Retina (tissue), 1 donor: Measurements from ENCODE around the gene CYP2R1.

ENCODE experiments used
- DNase-seq: peaks from one replicate; pipeline ENCODE4 v3.0.0-alpha.2; 2016

The CYP2R1 gene

DNA sequence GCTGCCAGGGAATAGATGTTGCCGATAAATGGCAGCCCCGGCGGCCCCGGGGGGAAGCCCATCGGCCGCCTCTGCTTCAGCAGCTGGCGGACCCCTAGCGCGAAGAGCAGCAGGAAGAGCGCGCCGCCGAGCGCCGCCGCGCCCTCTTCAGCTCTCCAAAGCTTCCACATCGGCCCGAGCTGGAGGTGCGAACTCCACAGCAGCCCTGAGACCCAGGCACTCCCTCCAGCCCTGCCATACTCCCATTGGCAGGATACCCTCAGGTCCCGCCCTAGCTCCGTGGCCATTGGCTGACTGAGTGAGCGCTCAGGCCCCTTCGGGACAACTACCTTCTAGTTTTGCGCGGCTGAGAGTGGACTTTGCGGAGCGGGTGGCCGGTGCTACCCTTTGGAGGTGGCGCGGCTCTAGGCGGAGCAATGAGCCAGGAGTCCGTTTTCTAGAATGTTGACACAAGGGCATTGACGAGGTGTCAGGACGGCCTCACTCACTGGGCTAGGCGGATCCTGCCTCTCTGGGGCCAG, at the start of gene CYP2R1:
TSS of gene CYP2R1 (minus strand) at position 196 of the 521 bp plus-strand sequence. CDS start at position 170, 26 bp downstream.
- peak; percentile 97 for DNase-seq

DNA sequence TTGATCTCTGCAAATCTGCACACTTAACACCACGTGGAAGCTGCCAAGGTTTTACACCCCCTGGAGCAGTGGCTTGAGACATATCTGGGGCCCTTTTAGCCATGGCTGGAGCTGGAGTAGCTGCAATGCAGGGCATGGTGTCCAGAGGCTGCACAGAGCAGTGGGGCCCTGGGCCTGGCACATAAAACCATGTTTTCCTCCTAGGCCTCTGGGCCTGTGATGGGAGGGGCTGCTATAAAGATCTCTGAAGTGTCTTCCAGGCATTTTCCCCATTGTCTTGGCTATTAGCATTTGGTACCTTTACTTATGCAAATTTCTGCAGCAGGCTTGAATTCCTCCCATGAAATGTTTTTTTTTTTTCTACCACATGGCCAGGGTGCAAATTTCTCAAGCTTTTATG, 46.9 kb upstream of the CYP2R1 start:
- no peak for DNase-seq

DNA sequence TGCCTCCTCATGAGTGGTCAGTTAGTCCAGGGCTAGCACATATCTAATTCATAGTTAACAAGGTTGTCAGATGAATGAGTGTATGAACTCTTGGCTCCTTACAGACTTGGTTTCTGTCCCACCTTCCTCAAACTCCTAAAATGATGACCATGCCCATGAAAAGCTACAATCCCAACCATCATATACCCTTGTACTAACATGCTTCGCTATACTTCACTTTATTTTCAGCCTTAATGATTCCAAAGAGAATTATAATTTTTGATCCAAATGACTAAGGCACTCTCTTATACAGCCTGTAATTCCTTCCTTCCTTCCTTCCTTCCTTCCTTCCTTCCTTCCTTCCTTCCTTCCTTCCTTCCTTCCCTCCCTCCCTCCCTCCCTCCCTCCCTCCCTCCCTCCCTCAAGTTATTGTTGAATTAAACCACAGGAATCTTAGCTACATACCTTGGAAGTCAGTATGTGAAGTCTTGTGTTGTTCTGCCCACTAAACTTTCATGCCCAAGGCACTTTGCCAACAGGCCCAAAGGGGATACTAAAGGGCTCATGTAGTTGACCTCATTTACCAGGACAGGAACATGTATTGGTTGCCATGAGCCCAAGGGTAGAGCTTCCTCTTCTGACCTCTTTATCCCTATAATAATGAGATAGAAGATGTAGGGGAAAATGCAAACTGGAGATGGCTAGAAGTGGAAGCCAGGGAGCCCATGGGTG, 42.8 kb upstream of the CYP2R1 start:
- DNase-seq, result no peak

GRCh38 chr11:14932447-14932846, 40.4 kb upstream of the CYP2R1 start:
- DNase-seq, result no peak

- DNase-seq, result no peak
Measured at GRCh38 chr11:14930369-14930768, 38.3 kb upstream of the CYP2R1 start.

DNA sequence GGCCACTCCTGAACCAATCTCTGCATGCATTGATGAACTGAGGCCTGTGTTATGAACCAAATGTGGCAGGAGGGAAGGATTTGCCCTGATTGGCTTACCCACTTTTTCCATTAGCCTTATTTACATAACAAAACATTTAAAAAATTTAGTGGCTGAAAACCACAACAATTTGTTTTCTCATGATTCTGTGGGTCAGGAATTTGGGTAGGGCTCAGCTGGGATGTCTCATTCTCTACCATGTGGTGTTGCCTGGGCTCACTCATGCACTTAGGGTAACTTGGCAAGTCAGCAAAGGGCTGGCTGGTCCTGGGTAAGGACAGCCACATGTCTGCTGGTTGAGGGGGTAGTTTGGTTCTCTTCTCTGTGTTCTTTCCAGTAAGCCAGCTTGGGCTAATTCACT, 35.1 kb upstream of the CYP2R1 start:
- DNase-seq, result no peak

GRCh38 chr11:14924318-14924717, 32.3 kb upstream of the CYP2R1 start:
- DNase-seq, result no peak

DNA sequence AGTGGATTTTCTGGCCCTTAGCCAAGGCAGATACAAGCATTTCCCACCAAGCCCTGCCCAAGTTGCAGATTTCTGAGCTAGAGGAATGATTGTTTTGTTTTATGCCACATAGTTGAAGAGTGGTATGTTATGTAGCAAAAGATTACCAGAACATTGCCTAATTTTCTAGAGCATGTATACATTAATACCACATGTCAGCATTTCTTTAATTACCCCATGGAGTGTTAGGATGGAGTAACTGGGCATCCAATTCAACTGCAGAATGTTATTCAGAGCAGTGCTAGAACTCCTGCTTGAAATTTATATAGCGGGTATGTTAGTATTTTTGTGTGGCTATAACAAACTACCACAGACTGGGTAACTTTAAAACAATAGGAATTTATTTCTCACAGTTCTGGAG, 24.4 kb upstream of the CYP2R1 start:
- no peak for DNase-seq

GRCh38 chr11:14914536-14914935, 22.5 kb upstream of the CYP2R1 start:
- DNase-seq, result no peak

GRCh38 chr11:14908214-14908880, 16.3 kb upstream of the CYP2R1 start:
- peak; percentile 37 for DNase-seq

DNA sequence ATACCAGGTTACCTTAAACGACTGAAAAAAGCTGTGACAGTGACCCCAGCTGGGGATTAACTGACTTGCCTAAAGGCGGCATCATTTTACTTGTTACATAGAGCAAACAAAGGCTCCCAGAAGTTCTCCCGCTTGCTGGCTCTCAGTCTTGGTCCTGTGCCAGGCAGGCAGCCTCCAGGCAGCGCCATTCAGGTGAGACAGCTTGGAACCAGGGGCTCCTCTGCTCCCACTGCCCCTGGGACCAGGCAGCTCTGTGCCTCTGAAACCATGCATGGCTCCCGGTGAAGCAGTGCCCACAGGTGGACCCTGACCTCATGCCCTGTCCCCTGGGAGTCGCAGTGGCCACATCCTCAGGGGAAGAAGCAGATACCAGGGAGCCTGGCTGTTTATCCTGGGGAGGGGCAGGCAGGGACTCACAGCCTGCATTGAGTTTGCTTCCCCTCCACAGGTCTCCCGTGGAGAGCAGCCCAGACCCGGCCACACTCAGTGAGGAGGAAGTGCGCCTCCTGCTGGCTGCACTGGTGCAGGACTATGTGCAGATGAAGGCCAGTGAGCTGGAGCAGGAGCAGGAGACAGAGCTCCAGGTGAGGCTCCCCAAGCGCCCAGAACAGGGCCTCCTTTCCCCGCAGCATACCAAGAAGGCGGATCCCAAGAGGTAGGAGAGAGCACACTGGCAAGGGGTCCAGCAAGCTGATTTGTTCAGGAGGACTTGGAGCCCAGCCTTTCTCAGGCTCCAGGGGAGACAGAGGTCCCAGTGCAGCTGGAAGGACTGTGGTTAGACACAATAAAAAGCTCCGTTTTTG, 15.6 kb upstream of the CYP2R1 start:
- peak; percentile 78 for DNase-seq

DNA sequence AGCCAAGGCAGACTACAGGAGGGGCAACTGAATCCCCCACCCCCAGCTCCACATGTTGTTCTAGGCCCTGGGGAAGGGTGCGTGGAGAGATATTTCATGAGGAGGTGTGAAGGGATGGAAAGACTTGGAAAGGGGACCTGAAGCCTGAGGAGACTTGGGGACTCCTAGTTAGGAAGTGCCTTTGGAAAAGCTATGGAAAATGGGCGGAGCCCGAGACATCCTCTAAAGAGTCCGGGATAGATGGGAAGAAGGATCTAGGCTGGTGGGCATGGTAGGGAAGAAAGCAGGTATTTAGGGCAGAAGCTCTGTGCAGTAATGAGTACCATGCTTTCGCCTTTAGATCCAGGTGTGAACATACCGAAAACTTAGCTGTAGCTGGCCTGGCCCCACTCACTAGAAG, 15.0 kb upstream of the CYP2R1 start:
- peak; percentile 17 for DNase-seq

- no peak for DNase-seq
Measured at GRCh38 chr11:14906578-14906977, 14.5 kb upstream of the CYP2R1 start.

DNA sequence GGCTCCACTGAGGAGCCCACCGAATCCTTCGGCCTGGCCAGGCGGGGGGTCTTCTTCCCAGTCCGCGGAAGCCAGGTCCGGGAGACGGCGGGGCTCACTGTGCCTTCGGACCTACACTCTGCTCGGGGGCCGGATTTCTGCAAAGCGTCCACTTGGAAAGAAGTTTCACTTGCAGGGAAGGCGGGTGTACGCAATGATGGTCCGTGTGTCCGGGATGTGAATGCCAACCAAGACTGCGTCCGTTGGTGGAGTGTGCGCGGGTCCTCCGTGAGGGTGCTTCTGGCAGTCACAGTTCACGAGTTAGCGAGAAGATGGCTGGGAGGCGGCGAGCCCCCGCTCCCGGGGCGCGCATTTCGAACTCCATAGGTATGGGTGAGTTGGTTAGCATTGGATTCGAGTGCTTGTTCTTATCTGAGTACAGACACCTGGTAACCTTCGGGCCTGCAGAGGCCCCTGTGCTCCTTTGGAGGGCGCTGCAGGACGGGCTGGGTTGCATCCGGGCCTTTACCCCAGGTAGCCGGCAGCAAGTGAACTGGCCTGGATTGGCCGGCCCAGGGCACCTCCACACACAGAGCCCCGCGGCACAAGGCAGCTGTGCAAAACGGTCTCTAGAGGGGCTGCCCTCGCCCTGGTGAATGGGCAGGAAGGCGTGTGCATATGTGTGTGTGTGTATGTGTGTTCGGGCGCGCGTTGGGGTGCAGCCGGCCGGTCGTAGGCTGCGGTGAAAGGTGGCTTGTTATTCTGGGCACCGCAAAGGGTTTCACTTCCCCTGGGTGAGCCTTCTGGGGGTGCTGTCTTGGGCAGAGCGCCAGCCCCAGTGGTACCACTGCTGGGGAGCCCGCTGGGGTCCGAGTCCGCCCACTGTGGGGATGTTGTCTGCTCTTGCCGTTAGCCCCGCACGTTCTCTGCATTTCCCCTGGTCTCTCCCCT, 13.3 kb upstream of the CYP2R1 start:
- peak; percentile 88 for DNase-seq

DNA sequence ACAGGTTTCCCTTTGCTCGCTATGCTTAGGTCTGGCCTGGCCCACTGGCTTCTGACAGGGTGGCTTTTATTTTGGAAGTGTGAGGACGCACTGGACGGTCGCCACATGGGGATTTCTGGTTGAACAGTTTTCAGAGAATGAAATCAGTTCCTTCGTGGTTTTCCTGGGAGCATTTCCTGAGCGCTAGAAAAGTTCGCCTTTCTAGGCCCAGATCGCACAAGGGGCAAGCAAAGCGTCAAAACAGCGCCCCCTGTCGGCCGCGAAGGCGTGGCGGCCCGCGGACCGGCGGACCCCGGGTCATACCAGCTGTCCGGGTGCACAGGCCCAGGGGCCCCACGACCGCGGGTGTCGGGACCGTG, 12.7 kb upstream of the CYP2R1 start:
- peak; percentile 93 for DNase-seq

DNA sequence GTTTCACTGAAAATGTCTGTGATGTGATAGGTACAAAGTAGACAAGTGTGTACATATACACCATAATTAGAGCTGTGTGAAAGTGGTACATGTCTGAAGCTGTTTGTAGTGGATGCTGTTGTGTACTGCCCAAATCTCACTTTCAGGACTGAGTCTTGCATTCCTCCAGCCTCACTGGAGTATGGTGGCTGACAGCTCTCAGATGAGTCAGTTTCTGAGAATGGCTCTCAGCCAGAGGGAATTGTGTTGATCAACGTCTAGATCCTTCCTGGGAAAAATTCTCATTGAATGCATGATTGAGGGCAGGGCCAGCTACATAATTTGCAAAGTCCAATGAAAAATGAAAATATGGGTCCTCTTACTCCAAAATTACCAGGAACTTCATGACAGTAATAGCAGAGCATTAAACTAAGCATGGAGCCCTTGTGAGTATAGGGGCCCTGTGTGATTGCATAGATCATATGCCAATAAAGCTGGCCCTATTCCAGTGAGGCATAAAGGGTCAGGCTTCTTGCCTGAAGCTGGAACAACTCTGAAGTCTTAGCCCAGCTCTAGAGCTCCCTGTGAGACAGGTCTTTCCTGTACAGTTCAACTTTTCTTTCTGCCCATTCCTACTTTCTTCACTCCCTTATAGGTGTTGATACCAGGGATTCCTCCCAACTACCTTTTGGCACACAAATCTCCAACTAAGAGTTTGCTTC, 10.8 kb upstream of the CYP2R1 start:
- DNase-seq, result no peak

- DNase-seq, result no peak
Measured at GRCh38 chr11:14898906-14899305, 6.9 kb upstream of the CYP2R1 start.

DNA sequence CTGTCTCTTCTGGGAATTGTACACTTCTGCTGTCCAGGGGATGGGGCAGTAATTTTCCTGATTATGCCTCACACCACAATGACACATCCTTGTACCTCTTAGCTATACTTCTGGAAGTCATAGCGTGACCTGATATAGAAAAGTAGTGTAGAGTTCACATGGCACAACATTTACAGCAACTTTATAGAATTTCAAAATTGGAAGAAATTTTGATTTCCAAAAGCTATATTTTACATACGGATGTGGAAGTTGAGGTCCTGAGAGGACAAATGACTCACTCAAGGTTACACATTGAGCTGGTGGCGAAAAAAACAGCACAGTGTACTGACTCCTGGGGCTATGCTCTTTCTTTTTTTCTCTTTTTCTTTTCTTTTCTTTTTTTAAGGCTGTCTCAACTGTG, 6.3 kb upstream of the CYP2R1 start:
- no peak for DNase-seq

DNA sequence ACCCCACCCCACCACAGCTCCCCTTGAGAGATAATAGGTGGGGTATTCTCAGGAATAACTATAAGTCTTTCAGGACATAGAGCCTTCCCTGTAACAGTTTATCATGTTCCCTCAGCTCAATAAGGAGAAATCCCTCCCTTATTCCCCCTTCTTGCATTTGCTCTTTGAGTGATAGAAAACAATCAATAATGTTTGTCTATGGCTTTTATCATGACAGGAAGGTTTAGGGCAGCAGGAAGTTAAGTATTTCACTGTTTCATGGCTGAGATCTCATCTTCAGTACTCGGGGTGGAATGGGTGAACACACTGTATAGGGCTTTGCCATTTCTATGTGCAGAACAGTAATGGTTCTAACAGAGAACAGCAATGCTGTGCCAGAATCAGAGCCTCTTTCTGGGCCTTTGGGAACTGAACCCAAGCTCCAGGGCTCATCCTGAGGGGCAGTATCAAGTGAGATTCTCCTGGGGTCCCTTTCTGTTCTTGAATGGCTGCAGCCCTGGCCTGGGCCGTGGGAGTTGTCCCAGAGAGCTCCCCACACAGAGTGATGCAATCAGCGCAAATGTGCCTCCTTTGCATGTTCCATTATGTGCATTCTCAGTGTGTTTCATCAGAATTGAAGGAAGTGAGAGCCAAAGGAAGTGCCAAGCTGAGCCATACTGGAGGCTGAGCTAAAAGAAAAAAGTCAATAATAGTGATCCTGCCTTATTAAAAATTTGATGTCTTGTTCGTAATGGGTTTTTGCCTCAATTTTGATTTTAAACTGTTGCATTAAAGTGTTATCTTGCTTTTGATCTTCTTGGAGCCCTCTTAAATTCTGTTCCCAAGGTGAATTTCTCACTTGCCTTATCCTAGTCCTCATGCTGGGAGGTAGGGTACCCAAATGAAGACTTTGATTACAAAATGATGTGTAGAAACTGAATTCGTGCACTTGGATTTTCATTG, 2.9 kb upstream of the CYP2R1 start:
- DNase-seq, result no peak

DNA sequence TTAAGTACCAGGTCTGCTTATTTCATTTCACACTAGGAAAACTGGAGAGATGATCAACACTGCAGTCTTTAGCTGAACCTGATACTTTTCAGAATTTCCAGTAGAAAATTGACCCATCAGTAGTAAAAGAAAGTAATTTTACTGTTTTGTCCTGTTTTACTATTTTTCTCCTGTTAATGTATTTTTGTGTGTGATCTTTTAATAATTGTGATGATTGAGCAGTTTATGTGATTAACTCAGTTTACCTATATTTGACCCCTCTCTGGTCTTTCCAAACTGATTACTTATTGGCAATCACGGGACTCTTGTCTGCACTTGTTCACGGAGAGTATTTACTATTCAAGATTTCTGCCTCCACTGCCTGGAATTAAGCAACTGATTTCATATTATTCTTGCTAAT, 546 bp upstream of the CYP2R1 start:
- DNase-seq, result no peak
